ENCODE data around the gene TNFRSF4. TPM values are rescaled to one million over a fixed set of nuclear protein-coding genes. Genes with fewer than 3 reads are reported as not detected.

Gene TNFRSF4
- total and polyA plus RNA-seq, 4 donors: 0.08 to 0.35 (median 0.15) TPM; not detected in 1

DNA sequence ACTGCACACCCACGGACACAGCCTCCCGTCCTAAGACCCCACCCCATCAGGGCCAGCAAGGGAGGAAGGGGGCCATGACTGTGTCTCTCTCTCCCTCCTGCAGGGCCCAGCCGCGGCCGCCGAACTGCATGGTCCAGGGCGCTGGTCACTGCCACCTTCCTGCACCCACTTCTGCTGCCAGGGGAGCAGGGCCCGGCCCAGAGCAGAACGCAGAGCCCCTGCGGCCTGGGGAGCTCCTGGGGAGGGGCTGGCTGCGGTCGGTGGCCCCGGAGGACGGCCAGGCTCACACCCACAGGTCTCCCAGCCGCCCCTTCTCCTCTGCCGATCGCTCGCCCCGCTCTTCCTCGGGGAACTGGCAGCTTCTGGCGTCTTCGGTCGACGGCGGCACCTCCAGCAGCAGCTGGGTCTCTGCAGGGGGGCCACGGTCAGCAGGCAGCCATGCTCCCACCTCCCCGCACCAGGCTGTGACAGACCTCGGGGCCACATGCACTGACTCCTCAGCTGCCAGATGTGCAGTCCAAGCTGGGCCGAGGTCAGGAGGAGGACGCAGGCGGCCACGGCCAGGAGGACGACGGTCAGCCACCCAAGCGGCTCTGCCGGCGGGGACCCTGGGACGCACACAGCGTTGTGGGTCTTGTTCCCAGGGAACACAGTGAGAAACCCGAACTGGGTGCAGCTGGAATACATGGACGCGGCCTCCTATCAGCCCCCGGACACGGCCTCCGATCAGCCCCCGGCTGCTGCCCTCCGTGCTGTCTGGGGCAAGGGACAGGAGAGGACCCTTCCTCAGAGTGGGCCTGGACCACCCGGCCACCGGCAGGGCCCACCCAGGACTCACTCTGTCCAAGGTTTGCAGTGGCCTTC, 10.2 kb downstream of the TNFRSF4 start:
- 66% methylated on average over 49 of the region's 49 CpGs for WGBS
- no peak overlapping the region for H3K27ac ChIP-seq (ENCODE audit: low read depth in 1 of 2, low read length in 2 of 2)
- H3K4me3 ChIP-seq (ENCODE audit: low read depth in 1 of 3, low read length in 3 of 3): no peak overlapping the region
- peaks cover 0 to 8% (median 0%) of the 10 kb centered on the region in 4 donors for H3K27me3 ChIP-seq (ENCODE audit: control insufficient read depth in 4 of 4, insufficient read depth in 4 of 4, low read length in 3 of 4)
- no peaks in the 10 kb centered on the region for H3K36me3 ChIP-seq (ENCODE audit: control insufficient read depth in 4 of 4, insufficient read depth in 3 of 4, low read depth in 1 of 4, low read length in 3 of 4)
- DNase-seq (ENCODE audit: low spot score): no peak
- H3K4me1 ChIP-seq (ENCODE audit: control insufficient read depth in 4 of 4, insufficient read depth in 4 of 4, low read length in 3 of 4): peaks cover 0 to 9% (median 4%) of the 10 kb centered on the region in 4 donors
- no peak overlapping the region for H3K9ac ChIP-seq (ENCODE audit: low read depth in 1 of 2, low read length in 2 of 2)
- TF ChIP-seq, protein P1, sequence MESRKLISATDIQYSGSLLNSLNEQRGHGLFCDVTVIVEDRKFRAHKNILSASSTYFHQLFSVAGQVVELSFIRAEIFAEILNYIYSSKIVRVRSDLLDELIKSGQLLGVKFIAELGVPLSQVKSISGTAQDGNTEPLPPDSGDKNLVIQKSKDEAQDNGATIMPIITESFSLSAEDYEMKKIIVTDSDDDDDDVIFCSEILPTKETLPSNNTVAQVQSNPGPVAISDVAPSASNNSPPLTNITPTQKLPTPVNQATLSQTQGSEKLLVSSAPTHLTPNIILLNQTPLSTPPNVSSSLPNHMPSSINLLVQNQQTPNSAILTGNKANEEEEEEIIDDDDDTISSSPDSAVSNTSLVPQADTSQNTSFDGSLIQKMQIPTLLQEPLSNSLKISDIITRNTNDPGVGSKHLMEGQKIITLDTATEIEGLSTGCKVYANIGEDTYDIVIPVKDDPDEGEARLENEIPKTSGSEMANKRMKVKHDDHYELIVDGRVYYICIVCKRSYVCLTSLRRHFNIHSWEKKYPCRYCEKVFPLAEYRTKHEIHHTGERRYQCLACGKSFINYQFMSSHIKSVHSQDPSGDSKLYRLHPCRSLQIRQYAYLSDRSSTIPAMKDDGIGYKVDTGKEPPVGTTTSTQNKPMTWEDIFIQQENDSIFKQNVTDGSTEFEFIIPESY (IDR thresholded peaks at IDR 0.05): no peak
- TF ChIP-seq FOXA1 (IDR thresholded peaks at IDR 0.05): no peak
- no peak for TF ChIP-seq FOXA2 (IDR thresholded peaks at IDR 0.05)
- H3K9me3 ChIP-seq (ENCODE audit: control insufficient read depth in 4 of 4, low read length in 3 of 4): no peaks in the 10 kb centered on the region

DNA sequence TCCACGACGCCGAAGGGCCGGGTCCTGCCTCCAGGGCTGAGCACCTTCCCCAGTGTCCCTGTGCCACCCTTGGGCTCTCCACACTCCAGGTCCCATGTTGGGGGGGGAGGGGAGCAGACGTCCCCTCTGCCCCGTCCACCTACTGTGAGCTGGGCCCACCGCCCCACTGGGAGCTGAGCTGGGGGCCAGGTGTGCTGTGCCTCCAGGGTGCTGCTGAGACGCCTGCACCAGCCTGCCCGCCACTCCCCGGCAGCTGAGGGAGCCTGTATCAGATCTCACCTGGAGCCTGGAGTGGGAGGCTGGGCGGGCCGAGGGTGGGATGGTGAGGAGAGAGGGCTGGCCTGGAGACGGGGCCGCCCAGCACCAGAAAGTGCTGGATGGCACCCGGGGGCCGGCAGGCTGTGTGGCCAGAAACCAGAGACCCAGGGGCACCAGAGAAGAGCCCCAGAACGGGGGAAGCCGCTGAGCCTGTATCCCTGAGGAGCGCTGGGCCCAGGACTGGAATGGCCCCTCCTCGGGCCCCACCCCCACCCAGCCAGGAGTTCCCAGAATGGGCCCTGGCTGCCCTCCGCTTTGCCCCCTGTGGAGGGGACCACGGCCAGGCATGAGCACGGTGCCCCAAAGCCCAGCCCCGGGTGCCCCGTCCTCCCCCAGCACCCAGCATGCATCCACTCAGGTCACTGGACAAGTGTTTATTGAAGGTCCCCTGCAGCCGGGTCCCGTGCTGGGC, 11.0 kb downstream of the TNFRSF4 start:
- WGBS: 59% methylated on average over 27 of the region's 27 CpGs
- no peak for TF ChIP-seq FOXA1 (IDR thresholded peaks at IDR 0.05)
- H3K9me3 ChIP-seq (ENCODE audit: control insufficient read depth in 4 of 4, low read length in 3 of 4): no peaks in the 10 kb centered on the region
- no peak for DNase-seq (ENCODE audit: low spot score)
- H3K4me1 ChIP-seq (ENCODE audit: control insufficient read depth in 4 of 4, insufficient read depth in 4 of 4, low read length in 3 of 4): peaks cover 0 to 9% (median 4%) of the 10 kb centered on the region in 4 donors
- no peak overlapping the region for H3K9ac ChIP-seq (ENCODE audit: low read depth in 1 of 2, low read length in 2 of 2)
- peaks cover 0 to 8% (median 0%) of the 10 kb centered on the region in 4 donors for H3K27me3 ChIP-seq (ENCODE audit: control insufficient read depth in 4 of 4, insufficient read depth in 4 of 4, low read length in 3 of 4)
- H3K36me3 ChIP-seq (ENCODE audit: control insufficient read depth in 4 of 4, insufficient read depth in 3 of 4, low read depth in 1 of 4, low read length in 3 of 4): no peaks in the 10 kb centered on the region
- H3K27ac ChIP-seq (ENCODE audit: low read depth in 1 of 2, low read length in 2 of 2): no peak overlapping the region
- H3K4me3 ChIP-seq (ENCODE audit: low read depth in 1 of 3, low read length in 3 of 3): no peak overlapping the region

DNA sequence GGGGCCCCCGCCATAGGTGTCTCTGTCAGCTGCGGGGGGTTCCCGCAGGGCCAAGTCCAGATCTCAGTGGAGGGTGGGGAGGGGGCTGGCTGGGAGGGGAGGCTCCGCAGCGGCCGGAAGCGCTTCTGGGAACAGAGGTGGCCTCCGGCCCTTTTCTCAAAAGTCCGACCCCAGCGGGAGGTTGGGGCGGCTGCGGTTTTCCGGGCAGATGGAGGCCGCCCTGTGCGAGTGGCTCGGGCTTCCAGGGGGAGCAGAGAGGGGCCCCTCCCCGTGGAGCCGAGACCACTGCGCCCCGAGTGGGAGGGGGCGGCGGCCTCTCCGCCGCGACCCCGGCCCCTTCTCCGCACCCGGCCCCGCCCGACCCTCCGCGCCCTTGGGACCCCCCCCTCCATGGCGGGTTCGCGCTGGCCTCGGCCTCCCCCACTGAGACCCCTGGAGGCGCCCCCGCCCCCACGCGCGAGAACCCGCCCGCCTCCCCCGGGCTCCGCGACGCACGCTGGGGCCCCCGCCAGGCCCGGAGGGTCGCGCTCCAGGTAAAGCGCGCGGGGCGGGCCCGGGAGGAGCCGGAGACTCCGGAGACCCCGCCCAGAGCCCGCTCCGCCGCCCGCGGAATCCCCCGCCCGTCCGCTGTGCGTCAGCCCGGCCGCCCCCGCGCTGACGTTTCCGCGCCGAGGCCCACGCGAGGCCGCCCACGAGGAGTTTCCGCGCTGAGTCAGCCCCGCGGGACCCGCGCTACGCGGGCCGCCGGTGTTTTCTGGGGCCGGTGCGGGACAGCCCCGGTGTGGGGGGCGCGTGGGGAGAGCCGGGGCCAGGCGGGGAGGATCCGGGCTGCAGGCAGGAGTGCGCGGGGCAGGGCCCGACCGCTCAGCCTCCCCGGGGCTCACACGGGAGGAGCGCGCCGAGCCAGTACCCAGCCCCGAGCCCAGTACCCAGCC, 12.8 kb downstream of the TNFRSF4 start:
- WGBS: 3% methylated on average over 109 of the region's 109 CpGs
- no peak overlapping the region for H3K27ac ChIP-seq (ENCODE audit: low read depth in 1 of 2, low read length in 2 of 2)
- H3K9ac ChIP-seq (ENCODE audit: low read depth in 1 of 2, low read length in 2 of 2): no peak overlapping the region
- no peak for TF ChIP-seq SP1 (IDR thresholded peaks at IDR 0.05)
- TF ChIP-seq EGR1 (IDR thresholded peaks at IDR 0.05; ENCODE audit: low read depth in 2 of 2): no peak
- H3K36me3 ChIP-seq (ENCODE audit: control insufficient read depth in 4 of 4, insufficient read depth in 3 of 4, low read depth in 1 of 4, low read length in 3 of 4): no peaks in the 10 kb centered on the region
- no peaks in the 10 kb centered on the region for H3K9me3 ChIP-seq (ENCODE audit: control insufficient read depth in 4 of 4, low read length in 3 of 4)
- DNase-seq (ENCODE audit: low spot score): no peak
- peaks cover 0 to 5% (median 0%) of the 10 kb centered on the region in 4 donors for H3K27me3 ChIP-seq (ENCODE audit: control insufficient read depth in 4 of 4, insufficient read depth in 4 of 4, low read length in 3 of 4)
- H3K4me3 ChIP-seq (ENCODE audit: low read depth in 1 of 3, low read length in 3 of 3): peak overlapping the region in 1 of 3 donors; percentile 48
- peaks cover 0 to 9% (median 0%) of the 10 kb centered on the region in 4 donors for H3K4me1 ChIP-seq (ENCODE audit: control insufficient read depth in 4 of 4, insufficient read depth in 4 of 4, low read length in 3 of 4)
